Endothelial cell of umbilical vein (primary cell): ENCODE results near the gene MKLN1.

ENCODE experiments used
- CTCF ChIP-seq, 2 donors: IDR thresholded peaks; 1 replicate in 1 of 2; 2 replicates in 1 of 2; pipeline ENCODE4 v1.5.1; 2011; ENCODE audit warnings: low read length in 2 of 2, mild to moderate bottlenecking in 2 of 2, moderate library complexity in 2 of 2, control low read depth in 1 of 2, inconsistent platforms in 1 of 2, low read depth in 1 of 2; ENCODE audit not compliant: insufficient read depth in 1 of 2; ENCODE audit errors: extremely low read depth in 1 of 2
- JUN ChIP-seq: IDR thresholded peaks from 2 replicates; pipeline ENCODE4 v1.6.1; 2011; ENCODE audit warnings: borderline replicate concordance, low read depth; ENCODE audit not compliant: insufficient read length, insufficient read depth

GRCh38 chr7:131424219-131424822 is 96.6 kb downstream of the MKLN1 start:
- TF ChIP-seq CTCF (IDR thresholded peaks at IDR 0.05; ENCODE audit: extremely low read depth in 1 of 2, insufficient read depth in 1 of 2, low read depth in 1 of 2, low read length in 2 of 2) (peak; percentile 39 to 43), JUN (no peak)
